Measurements from ENCODE around the gene ESR2.

DNA sequence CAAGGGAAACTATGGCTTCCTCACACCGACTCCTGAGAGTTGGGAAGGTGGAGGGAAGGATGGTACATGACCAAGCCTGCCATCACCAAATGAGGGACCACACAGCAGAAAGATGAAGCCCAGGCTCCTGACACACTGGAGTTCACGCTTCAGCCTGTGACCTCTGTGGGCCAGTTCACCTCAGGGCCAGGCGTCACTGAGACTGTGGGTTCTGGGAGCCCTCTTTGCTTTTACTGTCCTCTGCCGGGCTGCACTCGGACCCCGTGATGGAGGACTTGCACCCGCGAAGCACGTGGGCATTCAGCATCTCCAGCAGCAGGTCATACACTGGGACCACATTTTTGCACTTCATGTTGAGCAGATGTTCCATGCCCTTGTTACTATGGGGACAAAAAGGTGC, 61.2 kb downstream of the ESR2 start:
- TF ChIP-seq, protein P1, sequence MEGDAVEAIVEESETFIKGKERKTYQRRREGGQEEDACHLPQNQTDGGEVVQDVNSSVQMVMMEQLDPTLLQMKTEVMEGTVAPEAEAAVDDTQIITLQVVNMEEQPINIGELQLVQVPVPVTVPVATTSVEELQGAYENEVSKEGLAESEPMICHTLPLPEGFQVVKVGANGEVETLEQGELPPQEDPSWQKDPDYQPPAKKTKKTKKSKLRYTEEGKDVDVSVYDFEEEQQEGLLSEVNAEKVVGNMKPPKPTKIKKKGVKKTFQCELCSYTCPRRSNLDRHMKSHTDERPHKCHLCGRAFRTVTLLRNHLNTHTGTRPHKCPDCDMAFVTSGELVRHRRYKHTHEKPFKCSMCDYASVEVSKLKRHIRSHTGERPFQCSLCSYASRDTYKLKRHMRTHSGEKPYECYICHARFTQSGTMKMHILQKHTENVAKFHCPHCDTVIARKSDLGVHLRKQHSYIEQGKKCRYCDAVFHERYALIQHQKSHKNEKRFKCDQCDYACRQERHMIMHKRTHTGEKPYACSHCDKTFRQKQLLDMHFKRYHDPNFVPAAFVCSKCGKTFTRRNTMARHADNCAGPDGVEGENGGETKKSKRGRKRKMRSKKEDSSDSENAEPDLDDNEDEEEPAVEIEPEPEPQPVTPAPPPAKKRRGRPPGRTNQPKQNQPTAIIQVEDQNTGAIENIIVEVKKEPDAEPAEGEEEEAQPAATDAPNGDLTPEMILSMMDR (IDR thresholded peaks at IDR 0.05; ENCODE audit: poor library complexity) = no peak
- TF ChIP-seq EZH2 (IDR thresholded peaks at IDR 0.05; ENCODE audit: borderline replicate concordance) = no peak

Measured in hepatocyte (in vitro differentiated cells).